Thymus (tissue), 11 donors: Measurements from ENCODE around the gene INSIG1. TPM values are rescaled to one million over a fixed set of nuclear protein-coding genes. Genes with fewer than 3 reads are reported as not detected.

Source experiments
- DNase-seq, 9 donors: peaks; one replicate each; pipeline ENCODE4 v3.0.0-alpha.2; 2013; ENCODE audit warnings: low spot score in 9 of 9, low read depth in 6 of 9, missing footprints in 1 of 9
- H3K27ac ChIP-seq, 2 donors: one replicate each; pipeline ENCODE4 v1.5.1; 2013; ENCODE audit warnings: control low read depth in 1 of 2, low read depth in 1 of 2, low read length in 1 of 2, mild to moderate bottlenecking in 1 of 2, moderate library complexity in 1 of 2
- H3K27me3 ChIP-seq, 2 donors: one replicate each; pipeline ENCODE4 v1.5.1; 2013; ENCODE audit warnings: low read length in 1 of 2; ENCODE audit not compliant: control insufficient read depth in 2 of 2, insufficient read depth in 1 of 2
- H3K36me3 ChIP-seq, 2 donors: one replicate each; pipeline ENCODE4 v1.5.1; 2013; ENCODE audit warnings: low read length in 1 of 2, mild to moderate bottlenecking in 1 of 2, moderate library complexity in 1 of 2; ENCODE audit not compliant: control insufficient read depth in 2 of 2, insufficient read depth in 2 of 2
- H3K4me1 ChIP-seq, 2 donors: one replicate each; pipeline ENCODE4 v1.5.1; 2013; ENCODE audit warnings: low read length in 2 of 2; ENCODE audit not compliant: control insufficient read depth in 2 of 2, insufficient read depth in 2 of 2
- H3K4me3 ChIP-seq, 2 donors: one replicate each; pipeline ENCODE4 v1.5.1; 2013; ENCODE audit warnings: low read length in 2 of 2, control low read depth in 1 of 2, mild to moderate bottlenecking in 1 of 2
- H3K9me3 ChIP-seq, 2 donors: one replicate each; pipeline ENCODE4 v1.5.1; 2013; ENCODE audit warnings: low read length in 1 of 2, mild to moderate bottlenecking in 1 of 2; ENCODE audit not compliant: control insufficient read depth in 2 of 2, insufficient read depth in 1 of 2
- WGBS: extraction: QIAGEN DNeasy Blood & Tissue Kit; methylation state at CpG from one replicate; pipeline ENCODE4 v1.1.7; 2013; 5-methylcytosine and 5-hydroxymethylcytosine counted together
- polyA plus RNA-seq: library from polyadenylated mRNA; stranded (reverse); fragments of 200-250 nt; gene quantifications from one replicate; pipeline ENCODE4 v1.2.3, GENCODE V29; 2013
- total RNA-seq: library from RNA; stranded (reverse); fragments of 120-200 nt; gene quantifications from one replicate; pipeline ENCODE4 v1.2.4, GENCODE V29; 2013
- donor health status: healthy.

INSIG1 gene
- total and polyA plus RNA-seq, 2 donors: 37.1 to 50.2 TPM

DNA sequence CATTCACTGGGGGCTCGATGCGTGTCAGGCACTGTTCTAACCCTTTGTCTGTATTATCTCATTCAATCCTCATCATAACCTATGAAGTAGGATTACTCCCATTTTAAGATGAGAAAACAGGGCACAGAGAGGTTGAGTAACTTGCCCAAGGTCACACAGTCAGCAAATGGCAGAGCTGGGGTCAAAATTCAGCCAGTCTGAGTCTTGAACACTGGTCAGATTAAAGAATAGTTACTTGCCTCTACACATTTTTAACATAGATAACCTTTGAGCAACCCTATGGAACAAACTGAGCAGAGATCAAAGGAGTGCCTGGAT is 27.2 kb downstream of the INSIG1 start:
- Histone ChIP-seq H3K9me3 (peaks cover 0 to 8% of the 10 kb centered on the region in 2 donors), H3K27ac (no peak overlapping the region), H3K4me1 (no peaks in the 10 kb centered on the region), H3K36me3 (no peaks in the 10 kb centered on the region), H3K27me3 (peaks cover 0 to 25% of the 10 kb centered on the region in 2 donors), H3K4me3 (no peak overlapping the region)
- no peak for DNase-seq
- WGBS: 94% methylated on average over 2 of the region's 2 CpGs

DNA sequence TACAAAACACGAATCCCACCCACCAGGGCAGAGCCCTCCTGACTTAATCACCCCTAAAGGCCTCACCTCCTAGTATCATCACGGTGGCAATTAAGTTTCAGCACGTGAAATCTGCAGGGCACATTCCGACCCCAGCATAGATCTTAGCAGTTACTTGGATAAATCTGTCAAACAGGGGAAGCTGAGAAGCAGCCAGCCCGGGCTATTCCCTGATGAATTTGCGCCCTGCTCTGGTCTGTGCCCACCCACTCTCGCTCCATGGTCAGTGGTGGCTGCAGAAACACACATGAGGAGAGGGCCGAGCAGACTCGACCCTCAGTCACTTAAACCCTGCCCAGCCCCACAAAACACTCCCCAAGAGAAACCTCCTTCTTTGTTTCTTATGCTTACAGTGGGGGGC is 28.7 kb downstream of the INSIG1 start:
- no peaks in the 10 kb centered on the region for H3K4me1 ChIP-seq

DNA sequence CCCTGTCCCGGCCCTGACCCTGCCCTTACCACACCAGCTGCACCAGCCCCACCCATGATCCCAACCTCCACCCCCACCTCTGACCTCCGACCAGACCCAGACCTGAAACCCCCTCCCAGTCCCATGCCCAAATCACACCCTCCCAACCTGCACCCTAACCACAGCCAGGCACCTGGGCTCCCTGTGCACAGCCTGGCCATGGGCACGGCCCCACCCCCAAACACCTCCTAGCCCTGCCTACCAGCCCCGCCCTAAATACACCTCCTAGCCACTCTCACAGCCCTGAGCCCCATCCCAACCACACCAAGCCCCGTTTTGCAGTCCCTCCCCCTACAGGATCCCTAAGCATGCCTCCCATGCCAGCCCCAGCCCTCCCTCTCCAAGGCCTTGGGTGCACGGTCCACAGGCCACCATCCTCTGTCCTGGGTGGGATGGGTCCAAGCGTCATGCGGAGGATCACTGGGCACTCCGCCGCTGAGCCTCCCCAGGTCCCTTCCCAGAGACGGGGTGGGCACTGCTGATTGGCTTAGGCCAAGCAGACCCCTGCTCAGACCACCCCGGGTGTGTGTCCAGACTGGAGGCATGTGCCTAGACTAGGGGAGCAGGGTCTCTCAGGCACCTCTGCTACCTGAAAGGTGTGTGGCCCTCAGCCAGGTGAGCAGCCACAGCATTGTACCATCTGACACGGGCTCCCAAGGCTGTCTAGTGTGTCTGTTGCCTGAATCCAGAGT is 30.1 kb downstream of the INSIG1 start:
- Histone ChIP-seq H3K4me1 (no peaks in the 10 kb centered on the region), H3K27me3 (peaks cover 2 to 24% of the 10 kb centered on the region in 2 donors), H3K27ac (no peak overlapping the region), H3K9me3 (peaks cover 0 to 3% of the 10 kb centered on the region in 2 donors), H3K36me3 (no peaks in the 10 kb centered on the region), H3K4me3 (no peak overlapping the region)
- 88% methylated on average over 13 of the region's 13 CpGs for WGBS
- no peak for DNase-seq

More for the DNA sequence above, 28.7 kb downstream of the INSIG1 start:
- DNase-seq: no peak
- peaks cover 0 to 8% of the 10 kb centered on the region in 2 donors for H3K9me3 ChIP-seq
- WGBS: 73% methylated on average over 9 of the region's 9 CpGs
- peaks cover 0 to 23% of the 10 kb centered on the region in 2 donors for H3K27me3 ChIP-seq
- no peaks in the 10 kb centered on the region for H3K36me3 ChIP-seq
- no peak overlapping the region for H3K27ac ChIP-seq
- H3K4me3 ChIP-seq: no peak overlapping the region

GRCh38 chr7:155329225-155329624 is 31.5 kb downstream of the INSIG1 start:
- no peak overlapping the region for H3K27ac ChIP-seq
- peaks cover 2 to 33% of the 10 kb centered on the region in 2 donors for H3K27me3 ChIP-seq
- DNase-seq: no peak
- peaks cover 0 to 3% of the 10 kb centered on the region in 2 donors for H3K9me3 ChIP-seq
- peaks cover 0 to 4% of the 10 kb centered on the region in 2 donors for H3K4me1 ChIP-seq
- no peak overlapping the region for H3K4me3 ChIP-seq
- WGBS: 0% methylated on average over 1 of the region's 5 CpGs
- no peaks in the 10 kb centered on the region for H3K36me3 ChIP-seq

- H3K36me3 ChIP-seq: no peaks in the 10 kb centered on the region
- WGBS: 78% methylated on average over 4 of the region's 4 CpGs
- H3K4me3 ChIP-seq: no peak overlapping the region
- peaks cover 2 to 21% of the 10 kb centered on the region in 2 donors for H3K27me3 ChIP-seq
- no peak overlapping the region for H3K27ac ChIP-seq
- DNase-seq: no peak
- peaks cover 0 to 3% of the 10 kb centered on the region in 2 donors for H3K9me3 ChIP-seq
- peaks cover 0 to 4% of the 10 kb centered on the region in 2 donors for H3K4me1 ChIP-seq
Measured at GRCh38 chr7:155331396-155331795, 33.7 kb downstream of the INSIG1 start.

GRCh38 chr7:155333346-155334234 is 35.9 kb downstream of the INSIG1 start:
- DNase-seq: no peak
- H3K9me3 ChIP-seq: no peaks in the 10 kb centered on the region
- H3K27ac ChIP-seq: no peak overlapping the region
- no peak overlapping the region for H3K4me3 ChIP-seq
- no peaks in the 10 kb centered on the region for H3K36me3 ChIP-seq
- peaks cover 2 to 24% of the 10 kb centered on the region in 2 donors for H3K27me3 ChIP-seq
- 77% methylated on average over 23 of the region's 23 CpGs for WGBS
- peaks cover 0 to 10% of the 10 kb centered on the region in 2 donors for H3K4me1 ChIP-seq

DNA sequence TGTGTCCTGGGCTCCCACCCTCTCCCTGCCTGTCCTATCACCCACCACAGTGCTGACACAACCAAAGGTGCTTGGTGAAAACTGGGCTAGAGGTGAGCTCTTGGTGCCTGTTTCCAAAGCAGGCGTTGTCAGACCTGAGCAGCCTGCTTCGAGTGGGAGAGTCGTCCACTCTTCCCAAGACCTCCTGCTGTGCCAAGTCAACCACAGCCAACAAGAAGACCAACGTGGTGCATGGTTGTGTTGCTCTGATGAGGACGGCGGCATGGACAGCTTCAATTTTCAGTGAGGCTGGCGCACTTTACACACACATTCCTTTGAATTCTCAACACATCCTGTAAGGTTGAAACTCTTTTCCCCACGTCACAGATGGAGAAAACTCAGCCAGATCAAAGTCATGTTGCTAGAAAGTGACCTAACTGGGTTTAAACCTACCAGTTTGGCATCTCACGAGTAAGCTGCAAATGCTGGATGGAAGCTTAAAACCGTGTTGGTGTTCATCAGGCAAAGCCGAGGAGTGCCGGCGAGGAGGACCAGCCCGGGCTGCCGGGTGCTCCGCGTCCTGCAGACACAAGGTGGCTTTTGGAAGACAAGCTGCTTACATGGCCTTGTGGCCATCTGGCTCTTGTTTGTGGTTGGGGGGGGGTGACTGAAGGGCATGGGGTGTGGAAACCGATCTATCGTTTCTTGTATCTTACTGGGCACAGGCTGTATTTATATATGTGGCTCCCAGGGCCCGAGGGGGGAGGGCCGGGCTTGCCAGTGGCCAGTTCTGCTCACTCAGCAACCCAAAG is 39.3 kb downstream of the INSIG1 start:
- no peak for DNase-seq
- peaks cover 0 to 35% of the 10 kb centered on the region in 2 donors for H3K27me3 ChIP-seq
- H3K4me3 ChIP-seq: no peak overlapping the region
- peaks cover 0 to 12% of the 10 kb centered on the region in 2 donors for H3K9me3 ChIP-seq
- no peaks in the 10 kb centered on the region for H3K36me3 ChIP-seq
- 91% methylated on average over 21 of the region's 21 CpGs for WGBS
- H3K4me1 ChIP-seq: peaks cover 6 to 20% of the 10 kb centered on the region in 2 donors
- no peak overlapping the region for H3K27ac ChIP-seq

- Histone ChIP-seq H3K27ac (no peak overlapping the region), H3K4me1 (peaks cover 6 to 18% of the 10 kb centered on the region in 2 donors), H3K9me3 (peaks cover 0 to 12% of the 10 kb centered on the region in 2 donors), H3K4me3 (no peak overlapping the region), H3K36me3 (no peaks in the 10 kb centered on the region), H3K27me3 (peaks cover 0 to 34% of the 10 kb centered on the region in 2 donors)
- WGBS: 90% methylated on average over 37 of the region's 37 CpGs
- no peak for DNase-seq
Measured at GRCh38 chr7:155337946-155338631, 40.4 kb downstream of the INSIG1 start.
